CD8-positive, alpha-beta memory T cell (primary cell): ENCODE results near the gene CD19. TPM values are rescaled to one million over a fixed set of nuclear protein-coding genes. Genes with fewer than 3 reads are reported as not detected.

Experiments used
- CTCF ChIA-PET: fragments of 350-600 bp; sonication (Branson Sonifier 250); formaldehyde crosslinking; loops from one replicate; lab custom pipeline; 2021; ENCODE audit warnings: antibody characterized with exemption; lab: Charles Lee
- POLR2A ChIA-PET: fragments of 350-600 bp; sonication (Branson Sonifier 250); formaldehyde crosslinking; loops from one replicate; lab custom pipeline; 2021; ENCODE audit warnings: antibody characterized with exemption; lab: Charles Lee
- DNase-seq, 5 donors: peaks; one replicate each; pipeline versions ENCODE4 v3.0.0 to v3.0.0-alpha.2; 2020 to 2022; ENCODE audit warnings: mixed read lengths in 1 of 5
- H3K27ac ChIP-seq: one replicate; pipeline ENCODE4 v1.7.0; 2013; ENCODE audit warnings: low read depth, mild to moderate bottlenecking, low read length, moderate library complexity
- H3K27me3 ChIP-seq: 2 replicates; pipeline ENCODE4 v1.7.0; 2013; ENCODE audit warnings: low read length, mild to moderate bottlenecking; ENCODE audit not compliant: insufficient read depth, poor library complexity, severe bottlenecking
- H3K36me3 ChIP-seq: 2 replicates; pipeline ENCODE4 v1.7.0; 2013; ENCODE audit warnings: mild to moderate bottlenecking, low read length, moderate library complexity; ENCODE audit not compliant: insufficient read depth
- H3K4me1 ChIP-seq: 2 replicates; pipeline ENCODE4 v1.7.0; 2013; ENCODE audit warnings: mild to moderate bottlenecking, low read length, moderate library complexity; ENCODE audit not compliant: insufficient read depth
- H3K4me3 ChIP-seq: 2 replicates; pipeline ENCODE4 v1.7.0; 2013; ENCODE audit warnings: mild to moderate bottlenecking, low read length
- H3K9me3 ChIP-seq: 2 replicates; pipeline ENCODE4 v1.7.0; 2013; ENCODE audit warnings: mild to moderate bottlenecking, low read length
- H3K27ac Mint-ChIP-seq, 8 donors: one replicate each; pipeline ENCODE4 v1.8.0; 2020 to 2021; ENCODE audit warnings: mixed read lengths in 8 of 8, mild to moderate bottlenecking in 6 of 8, inconsistent platforms in 3 of 8, moderate library complexity in 3 of 8
- H3K27me3 Mint-ChIP-seq, 2 donors: one replicate each; pipeline ENCODE4 v1.8.0; 2020 to 2021; ENCODE audit warnings: mixed read lengths in 2 of 2, mild to moderate bottlenecking in 1 of 2, moderate library complexity in 1 of 2
- H3K36me3 Mint-ChIP-seq, 3 donors: one replicate each; pipeline ENCODE4 v1.8.0; 2020 to 2021; ENCODE audit warnings: mixed read lengths in 3 of 3, inconsistent platforms in 1 of 3, mild to moderate bottlenecking in 1 of 3
- H3K4me1 Mint-ChIP-seq, 3 donors: one replicate each; pipeline ENCODE4 v1.8.0; 2020 to 2021; ENCODE audit warnings: mixed read lengths in 3 of 3, inconsistent platforms in 1 of 3, mild to moderate bottlenecking in 1 of 3
- H3K4me3 Mint-ChIP-seq, 7 donors: one replicate each; pipeline ENCODE4 v1.8.0; 2020 to 2021; ENCODE audit warnings: mixed read lengths in 7 of 7, mild to moderate bottlenecking in 6 of 7, moderate library complexity in 4 of 7, inconsistent platforms in 2 of 7
- H3K9me3 Mint-ChIP-seq, 5 donors: one replicate each; pipeline ENCODE4 v1.8.0; 2020 to 2022; ENCODE audit warnings: mixed read lengths in 5 of 5, mild to moderate bottlenecking in 3 of 5, moderate library complexity in 2 of 5, inconsistent platforms in 1 of 5
- polyA plus RNA-seq: library from polyadenylated mRNA; unstranded; fragments of 300-500 nt; fragmentation: Illumina TruSeq; gene quantifications from one replicate; pipeline ENCODE4 v1.2.3, GENCODE V29; 2021
- total RNA-seq, 2 experiments: library from RNA; stranded (reverse); gene quantifications; one replicate each; pipeline ENCODE4 v1.2.3, GENCODE V29; 2021

Gene CD19
- total and polyA plus RNA-seq, 3 experiments from 2014 or later = not detected

DNA sequence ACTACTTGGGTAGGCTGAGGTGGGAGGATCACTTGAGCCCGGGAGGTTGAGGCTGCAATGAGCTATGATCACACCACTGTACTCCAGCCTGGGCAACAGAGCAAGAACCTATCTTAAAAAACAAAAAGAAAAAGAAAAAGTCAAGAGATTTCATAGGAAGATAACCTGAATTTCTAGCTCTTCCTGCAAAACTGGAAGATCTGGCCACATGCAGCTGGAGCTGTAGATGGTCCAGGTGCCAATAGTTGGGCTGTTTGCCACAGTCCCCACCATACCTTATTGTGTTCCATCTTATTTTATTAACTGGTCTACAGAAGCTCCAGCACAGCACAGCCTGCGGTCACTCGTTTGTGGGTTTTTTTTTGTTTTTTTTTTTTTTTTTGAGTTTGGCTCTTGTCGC, 38.5 kb upstream of the CD19 start:
- Mint-ChIP-seq H3K27ac (no peak overlapping the region), H3K9me3 (no peaks in the 10 kb centered on the region), H3K4me1 (no peaks in the 10 kb centered on the region), H3K36me3 (no peaks in the 10 kb centered on the region), H3K27me3 (no peaks in the 10 kb centered on the region), H3K4me3 (no peak overlapping the region)
- no peak overlapping the region for H3K27ac ChIP-seq
- no peaks in the 10 kb centered on the region for H3K9me3 ChIP-seq
- H3K4me1 ChIP-seq = no peaks in the 10 kb centered on the region
- no peaks in the 10 kb centered on the region for H3K27me3 ChIP-seq
- POLR2A ChIA-PET = no interaction called here
- no peaks in the 10 kb centered on the region for H3K36me3 ChIP-seq
- CTCF ChIA-PET = no interaction called here
- DNase-seq = no peak
- H3K4me3 ChIP-seq = no peak overlapping the region

GRCh38 chr16:28895609-28896008, 36.2 kb upstream of the CD19 start:
- no peaks in the 10 kb centered on the region for H3K4me1 Mint-ChIP-seq
- H3K9me3 ChIP-seq = no peaks in the 10 kb centered on the region
- no peak overlapping the region for H3K27ac ChIP-seq
- H3K27me3 ChIP-seq = no peaks in the 10 kb centered on the region
- ChIA-PET POLR2A (no interaction called here), CTCF (interaction anchor here (1.0 kb wide), 1 partner anchor 22 kb away, joined by 3 read pairs; no protein-coding TSS in a partner anchor)
- H3K36me3 Mint-ChIP-seq = no peaks in the 10 kb centered on the region
- no peak overlapping the region for H3K27ac Mint-ChIP-seq
- no peak for DNase-seq
- H3K27me3 Mint-ChIP-seq = no peaks in the 10 kb centered on the region
- no peaks in the 10 kb centered on the region for H3K4me1 ChIP-seq
- H3K4me3 Mint-ChIP-seq = no peak overlapping the region
- no peak overlapping the region for H3K4me3 ChIP-seq
- H3K36me3 ChIP-seq = no peaks in the 10 kb centered on the region
- H3K9me3 Mint-ChIP-seq = no peaks in the 10 kb centered on the region

GRCh38 chr16:28897826-28898225, 33.9 kb upstream of the CD19 start:
- H3K27me3 ChIP-seq = no peaks in the 10 kb centered on the region
- H3K27me3 Mint-ChIP-seq = no peaks in the 10 kb centered on the region
- H3K9me3 ChIP-seq = no peaks in the 10 kb centered on the region
- H3K27ac ChIP-seq = no peak overlapping the region
- H3K27ac Mint-ChIP-seq = peak overlapping the region in 1 of 8 donors; percentile 42
- H3K36me3 ChIP-seq = no peaks in the 10 kb centered on the region
- H3K4me1 Mint-ChIP-seq = peaks cover 0 to 4% (median 0%) of the 10 kb centered on the region in 3 donors
- DNase-seq = no peak
- no peak overlapping the region for H3K4me3 Mint-ChIP-seq
- H3K9me3 Mint-ChIP-seq = no peaks in the 10 kb centered on the region
- CTCF ChIA-PET = interaction anchor here (1.3 kb wide), 1 partner anchor 48 kb away, joined by 6 read pairs; no protein-coding TSS in a partner anchor
- POLR2A ChIA-PET = no interaction called here
- H3K4me3 ChIP-seq = no peak overlapping the region
- no peaks in the 10 kb centered on the region for H3K4me1 ChIP-seq
- H3K36me3 Mint-ChIP-seq = no peaks in the 10 kb centered on the region

- Histone ChIP-seq H3K4me1 (no peaks in the 10 kb centered on the region), H3K9me3 (no peaks in the 10 kb centered on the region), H3K36me3 (no peaks in the 10 kb centered on the region), H3K4me3 (no peak overlapping the region), H3K27me3 (no peaks in the 10 kb centered on the region), H3K27ac (no peak overlapping the region)
- no peak for DNase-seq
- no peak overlapping the region for H3K4me3 Mint-ChIP-seq
- no peaks in the 10 kb centered on the region for H3K27me3 Mint-ChIP-seq
- no peaks in the 10 kb centered on the region for H3K36me3 Mint-ChIP-seq
- POLR2A ChIA-PET = no interaction called here
- no peaks in the 10 kb centered on the region for H3K9me3 Mint-ChIP-seq
- CTCF ChIA-PET = interaction anchor here (1.3 kb wide), 1 partner anchor 47 kb away, joined by 6 read pairs; no protein-coding TSS in a partner anchor
- H3K4me1 Mint-ChIP-seq = peaks cover 0 to 6% (median 0%) of the 10 kb centered on the region in 3 donors
- H3K27ac Mint-ChIP-seq = peak overlapping the region in 1 of 8 donors; percentile 42
These were observed 33.5 kb upstream of the CD19 start for GRCh38 chr16:28898266-28898665.

- Mint-ChIP-seq H3K27ac (peak overlapping the region in 2 of 8 donors; percentile 2 to 32), H3K36me3 (no peaks in the 10 kb centered on the region), H3K4me1 (peaks cover 0 to 6% (median 0%) of the 10 kb centered on the region in 3 donors), H3K9me3 (no peaks in the 10 kb centered on the region), H3K4me3 (no peak overlapping the region), H3K27me3 (no peaks in the 10 kb centered on the region)
- POLR2A ChIA-PET = no interaction called here
- Histone ChIP-seq H3K27me3 (no peaks in the 10 kb centered on the region), H3K9me3 (no peaks in the 10 kb centered on the region), H3K27ac (no peak overlapping the region), H3K4me3 (no peak overlapping the region), H3K4me1 (no peaks in the 10 kb centered on the region), H3K36me3 (no peaks in the 10 kb centered on the region)
- no peak for DNase-seq
- CTCF ChIA-PET = interaction anchor here (1.3 kb wide), 1 partner anchor 46 kb away, joined by 6 read pairs; no protein-coding TSS in a partner anchor
These were observed 32.8 kb upstream of the CD19 start for GRCh38 chr16:28898942-28899341.

DNA sequence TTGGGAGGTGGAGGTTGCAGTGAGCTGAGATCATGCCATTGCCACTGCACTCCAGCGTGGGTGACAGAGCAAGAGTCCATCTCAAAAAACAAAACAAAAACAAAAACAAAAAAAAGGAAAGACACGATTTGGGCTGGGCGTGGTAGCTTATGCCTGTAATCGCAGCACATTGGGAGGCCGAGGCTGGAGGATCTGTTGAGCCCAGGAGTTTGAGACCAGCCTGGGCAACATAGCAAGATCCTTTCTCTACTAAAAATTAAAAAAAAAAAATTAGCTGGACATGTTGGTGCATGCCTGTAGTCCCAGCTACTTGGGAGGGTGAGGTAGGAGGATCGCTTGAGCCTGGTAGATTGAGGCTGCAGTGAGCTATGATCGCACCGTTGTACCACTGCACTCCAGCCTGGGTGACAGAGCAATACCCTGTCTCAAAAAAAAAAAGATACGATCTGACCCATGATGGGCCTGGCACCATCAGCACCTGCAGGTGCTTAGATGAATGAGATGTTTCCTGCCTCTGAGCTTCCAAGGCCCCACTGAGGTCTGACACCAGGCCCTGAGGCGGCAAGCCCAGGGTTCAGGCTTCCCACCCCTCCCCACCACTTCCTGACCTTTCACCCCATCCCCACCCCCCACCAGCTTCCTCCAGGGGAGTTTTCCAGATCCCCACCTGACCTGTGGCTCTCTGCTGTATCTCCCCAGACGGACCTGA, 31.7 kb upstream of the CD19 start:
- CTCF ChIA-PET = interaction anchor here (0.7 to 1.2 kb wide), 2 partner anchors 26 to 46 kb away, joined by 3 to 7 read pairs; no protein-coding TSS in a partner anchor
- DNase-seq = no peak

DNA sequence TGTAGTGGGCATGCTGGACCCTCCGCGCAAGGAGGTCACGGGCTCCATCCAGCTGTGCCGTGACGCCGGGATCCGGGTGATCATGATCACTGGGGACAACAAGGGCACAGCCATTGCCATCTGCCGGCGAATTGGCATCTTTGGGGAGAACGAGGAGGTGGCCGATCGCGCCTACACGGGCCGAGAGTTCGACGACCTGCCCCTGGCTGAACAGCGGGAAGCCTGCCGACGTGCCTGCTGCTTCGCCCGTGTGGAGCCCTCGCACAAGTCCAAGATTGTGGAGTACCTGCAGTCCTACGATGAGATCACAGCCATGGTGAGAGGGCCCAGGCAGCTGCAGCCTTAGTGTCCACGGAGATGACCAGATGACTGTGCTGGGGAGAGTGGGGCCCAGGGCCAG, 31.2 kb upstream of the CD19 start:
- Histone ChIP-seq H3K27me3 (no peaks in the 10 kb centered on the region), H3K9me3 (no peaks in the 10 kb centered on the region), H3K27ac (no peak overlapping the region), H3K4me1 (no peaks in the 10 kb centered on the region), H3K4me3 (no peak overlapping the region), H3K36me3 (no peaks in the 10 kb centered on the region)
- POLR2A ChIA-PET = no interaction called here
- H3K4me3 Mint-ChIP-seq = no peak overlapping the region
- CTCF ChIA-PET = interaction anchor here (1.2 kb wide), 1 partner anchor 45 kb away, joined by 7 read pairs; no protein-coding TSS in a partner anchor
- peaks cover 0 to 7% (median 0%) of the 10 kb centered on the region in 3 donors for H3K36me3 Mint-ChIP-seq
- peak overlapping the region in 2 of 8 donors; percentile 26 to 54 for H3K27ac Mint-ChIP-seq
- H3K4me1 Mint-ChIP-seq = peaks cover 0 to 6% (median 0%) of the 10 kb centered on the region in 3 donors
- no peaks in the 10 kb centered on the region for H3K27me3 Mint-ChIP-seq
- DNase-seq = no peak
- no peaks in the 10 kb centered on the region for H3K9me3 Mint-ChIP-seq

More for the DNA sequence above, 31.7 kb upstream of the CD19 start:
- no peak overlapping the region for H3K27ac ChIP-seq
- H3K27me3 ChIP-seq = no peaks in the 10 kb centered on the region
- Mint-ChIP-seq H3K4me3 (no peak overlapping the region), H3K4me1 (peaks cover 0 to 6% (median 0%) of the 10 kb centered on the region in 3 donors), H3K27ac (peak overlapping the region in 1 of 8 donors; percentile 50), H3K27me3 (no peaks in the 10 kb centered on the region), H3K36me3 (peaks cover 0 to 3% (median 0%) of the 10 kb centered on the region in 3 donors), H3K9me3 (no peaks in the 10 kb centered on the region)
- H3K4me3 ChIP-seq = no peak overlapping the region
- H3K36me3 ChIP-seq = no peaks in the 10 kb centered on the region
- POLR2A ChIA-PET = no interaction called here
- no peaks in the 10 kb centered on the region for H3K4me1 ChIP-seq
- H3K9me3 ChIP-seq = no peaks in the 10 kb centered on the region

DNA sequence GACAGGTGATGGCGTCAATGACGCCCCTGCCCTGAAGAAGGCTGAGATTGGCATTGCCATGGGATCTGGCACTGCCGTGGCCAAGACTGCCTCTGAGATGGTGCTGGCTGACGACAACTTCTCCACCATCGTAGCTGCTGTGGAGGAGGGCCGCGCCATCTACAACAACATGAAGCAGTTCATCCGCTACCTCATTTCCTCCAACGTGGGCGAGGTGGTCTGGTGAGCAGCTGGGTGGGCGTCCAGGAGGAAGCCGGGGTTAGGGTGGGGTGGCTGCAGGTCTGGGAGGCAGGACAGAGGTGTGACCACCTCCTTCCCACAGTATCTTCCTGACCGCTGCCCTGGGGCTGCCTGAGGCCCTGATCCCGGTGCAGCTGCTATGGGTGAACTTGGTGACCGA, 29.9 kb upstream of the CD19 start:
- peaks cover 0 to 11% (median 0%) of the 10 kb centered on the region in 3 donors for H3K36me3 Mint-ChIP-seq
- Histone ChIP-seq H3K4me1 (no peaks in the 10 kb centered on the region), H3K36me3 (no peaks in the 10 kb centered on the region), H3K4me3 (no peak overlapping the region), H3K9me3 (no peaks in the 10 kb centered on the region), H3K27me3 (no peaks in the 10 kb centered on the region), H3K27ac (no peak overlapping the region)
- H3K4me1 Mint-ChIP-seq = peaks cover 0 to 6% (median 0%) of the 10 kb centered on the region in 3 donors
- no peak for DNase-seq
- no peaks in the 10 kb centered on the region for H3K9me3 Mint-ChIP-seq
- H3K27me3 Mint-ChIP-seq = no peaks in the 10 kb centered on the region
- no peak overlapping the region for H3K4me3 Mint-ChIP-seq
- ChIA-PET POLR2A (no interaction called here), CTCF (no interaction called here)
- H3K27ac Mint-ChIP-seq = no peak overlapping the region
